CMK (cell line): ENCODE data around the gene PDE9A.

ENCODE experiments used
- DNase-seq: peaks from one replicate; pipeline ENCODE4 v3.0.0-alpha.2; 2010; ENCODE audit warnings: low read depth

PDE9A gene

DNA sequence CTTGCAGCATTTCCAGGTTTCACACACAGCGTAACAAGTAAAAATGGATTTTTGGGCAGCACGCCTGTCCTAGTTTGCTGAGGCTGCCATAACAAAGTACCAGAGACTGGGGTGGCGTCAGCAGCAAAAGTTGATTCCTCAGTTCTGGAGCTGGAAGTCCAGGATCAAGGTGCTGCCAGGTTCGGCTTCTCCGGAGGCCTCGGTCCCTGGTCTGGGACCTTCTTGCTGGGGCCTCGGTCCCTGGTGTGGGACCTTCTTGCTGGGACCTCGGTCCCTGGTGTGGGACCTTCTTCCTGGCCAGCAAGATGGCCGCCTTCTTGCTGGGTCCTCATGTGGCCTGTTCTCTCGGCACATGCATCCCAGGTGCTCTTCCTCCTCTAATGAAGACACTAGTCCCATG lies 104.0 kb downstream of the PDE9A start:
- no peak for DNase-seq

DNA sequence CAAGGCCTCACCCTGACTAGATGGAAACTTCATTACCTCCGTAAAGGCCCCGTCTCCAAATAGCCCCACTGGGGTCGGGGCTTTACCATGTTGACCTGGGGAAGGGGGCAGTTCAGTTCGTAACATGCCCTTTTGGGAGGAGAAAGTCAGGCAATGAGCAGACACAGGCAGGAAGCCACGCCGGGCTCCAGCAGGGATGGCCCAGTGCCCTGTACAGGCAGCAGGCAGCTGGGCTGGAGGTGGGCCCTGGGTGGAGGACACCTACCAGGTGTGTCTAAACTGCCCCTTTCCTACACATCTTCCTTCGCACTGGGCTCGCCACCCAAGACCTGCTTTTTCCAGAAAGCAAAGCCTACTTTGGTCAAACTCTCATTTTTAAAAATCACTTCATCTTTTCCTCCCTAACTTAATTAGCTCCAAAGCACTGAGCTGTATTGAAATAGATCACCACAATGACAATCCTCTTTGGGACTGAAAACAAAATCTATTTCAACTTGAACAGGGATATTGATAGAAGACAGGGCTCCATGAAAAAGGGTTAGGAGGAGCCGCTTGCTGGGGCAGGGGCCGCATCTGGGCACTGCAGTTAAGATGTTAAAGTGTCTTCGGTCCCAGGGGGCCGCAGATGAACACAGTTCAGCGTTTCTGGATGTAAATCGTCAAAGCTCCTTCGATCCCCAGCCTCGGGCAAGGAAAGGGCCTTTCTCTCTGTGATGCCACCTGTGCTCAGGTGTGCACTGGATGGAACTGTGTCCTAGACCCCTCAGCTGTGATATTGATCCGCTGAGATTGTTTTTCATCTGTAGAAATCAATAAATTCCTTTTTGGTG lies 104.6 kb downstream of the PDE9A start:
- no peak for DNase-seq

DNA sequence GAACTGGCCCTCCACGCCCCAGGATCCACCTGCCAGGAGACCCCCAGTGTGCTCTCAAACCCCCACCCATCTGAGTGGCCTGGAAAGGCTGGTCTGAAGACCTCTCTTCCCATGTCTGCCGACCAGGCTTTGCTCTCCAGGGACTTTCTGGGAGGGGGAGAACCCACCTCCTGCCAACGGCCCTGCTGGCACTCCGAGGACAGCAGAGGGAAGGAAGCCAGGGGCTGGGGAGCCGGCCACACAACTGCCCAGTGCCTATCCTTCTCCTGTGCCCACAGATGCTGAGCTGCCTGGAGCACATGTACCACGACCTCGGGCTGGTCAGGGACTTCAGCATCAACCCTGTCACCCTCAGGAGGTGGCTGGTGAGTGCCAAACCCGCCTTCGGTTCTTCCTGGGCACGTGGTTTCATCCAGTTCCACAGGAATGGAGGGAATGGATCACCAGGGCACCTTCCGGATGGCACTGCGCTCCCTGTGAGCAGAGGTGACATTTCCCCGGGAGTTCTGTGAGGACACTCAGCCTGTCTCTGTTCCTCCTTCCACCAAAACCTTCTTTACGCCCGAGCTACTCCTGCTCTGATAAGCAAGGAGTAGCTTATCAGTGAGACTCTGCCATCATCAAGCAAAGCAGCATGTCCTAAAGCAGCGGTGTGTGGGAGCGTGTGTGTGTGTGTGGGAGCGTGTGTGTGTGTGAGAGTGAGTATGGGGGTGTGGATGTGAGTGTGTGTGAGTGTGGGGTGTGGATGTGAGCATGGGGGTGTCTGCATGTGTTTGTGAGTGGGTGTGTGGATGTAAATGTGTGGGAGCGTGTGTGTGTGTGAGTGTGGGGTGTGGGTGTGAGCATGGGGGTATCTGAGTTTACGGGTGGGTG lies 105.5 kb downstream of the PDE9A start:
- DNase-seq = no peak

DNA sequence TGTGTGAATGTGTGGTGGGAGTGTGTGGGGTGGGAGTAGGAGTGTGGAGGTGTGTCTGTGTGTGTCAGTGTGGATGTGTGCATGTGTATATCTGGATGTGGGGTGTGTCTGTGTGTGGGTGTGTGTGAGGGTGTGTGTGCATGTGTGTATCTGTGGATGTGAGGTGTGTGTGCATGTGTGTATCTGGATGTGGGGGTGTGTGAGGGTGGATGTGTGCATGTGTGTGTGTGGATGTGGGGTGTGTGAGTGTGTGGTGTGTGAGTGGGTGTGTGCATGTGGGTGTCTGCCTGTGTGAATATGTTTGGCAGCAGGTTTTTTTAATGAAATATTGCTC lies 106.1 kb downstream of the PDE9A start:
- no peak for DNase-seq

DNA sequence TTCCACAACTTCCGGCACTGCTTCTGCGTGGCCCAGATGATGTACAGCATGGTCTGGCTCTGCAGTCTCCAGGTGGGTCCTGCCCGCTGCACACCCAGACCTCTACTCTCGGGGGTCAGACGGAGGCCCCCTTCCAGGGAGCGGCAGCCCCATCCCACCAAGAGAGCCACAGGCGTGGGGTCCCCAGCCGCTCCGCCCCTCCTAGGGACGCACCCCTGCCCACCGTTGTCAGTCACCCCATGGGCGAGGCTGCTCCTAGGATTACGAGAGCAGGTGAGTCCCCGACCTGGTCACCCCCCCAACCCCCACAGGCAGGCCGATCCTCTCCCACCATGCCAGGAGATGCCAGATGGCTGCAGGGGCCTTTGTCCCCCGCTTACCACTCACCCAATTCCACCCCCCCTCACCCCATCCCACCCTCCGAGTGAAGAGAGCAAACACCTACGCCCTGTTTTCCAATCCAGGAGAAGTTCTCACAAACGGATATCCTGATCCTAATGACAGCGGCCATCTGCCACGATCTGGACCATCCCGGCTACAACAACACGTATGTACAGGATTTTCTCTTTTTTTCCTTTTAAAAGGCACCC lies 107.0 kb downstream of the PDE9A start:
- DNase-seq = no peak

DNA sequence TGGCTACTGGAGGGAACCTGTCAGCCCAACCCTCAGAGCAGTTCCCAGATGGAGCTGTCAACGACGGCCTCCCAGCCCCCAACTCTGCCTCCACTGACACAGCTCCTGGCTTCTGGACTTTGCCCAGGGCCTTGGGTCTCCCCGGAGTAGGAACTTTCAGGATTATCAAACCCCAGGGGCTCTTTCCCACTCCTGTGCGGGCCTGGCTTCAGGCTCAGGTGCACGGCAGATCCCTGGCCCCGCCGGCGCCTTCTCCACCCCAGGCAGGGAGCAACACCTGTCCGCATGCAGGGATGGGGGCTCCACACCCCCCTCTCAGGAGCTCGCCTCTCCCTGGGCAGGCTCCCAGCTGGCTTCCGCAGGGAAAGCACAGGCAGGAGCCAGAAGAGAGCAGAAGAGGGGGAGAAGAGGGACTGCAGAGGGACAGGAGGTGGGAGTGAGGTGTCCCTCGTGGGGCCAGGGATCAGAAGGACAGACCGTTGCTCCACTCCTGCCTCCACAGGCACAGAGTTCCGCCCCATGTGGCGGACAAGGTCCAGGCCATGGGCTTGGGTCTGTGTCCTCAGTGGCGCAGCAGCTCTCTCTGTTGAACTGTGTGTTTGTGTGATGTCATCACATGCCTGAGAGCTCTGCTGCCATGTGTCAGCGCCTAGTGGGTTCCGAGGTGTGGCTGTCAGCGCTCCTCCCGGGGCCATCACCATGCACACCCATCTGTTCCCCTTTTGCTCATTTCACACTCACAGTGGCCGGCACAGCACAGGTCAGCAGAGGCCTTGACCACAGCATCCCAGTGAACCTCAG lies 107.7 kb downstream of the PDE9A start:
- no peak for DNase-seq

DNA sequence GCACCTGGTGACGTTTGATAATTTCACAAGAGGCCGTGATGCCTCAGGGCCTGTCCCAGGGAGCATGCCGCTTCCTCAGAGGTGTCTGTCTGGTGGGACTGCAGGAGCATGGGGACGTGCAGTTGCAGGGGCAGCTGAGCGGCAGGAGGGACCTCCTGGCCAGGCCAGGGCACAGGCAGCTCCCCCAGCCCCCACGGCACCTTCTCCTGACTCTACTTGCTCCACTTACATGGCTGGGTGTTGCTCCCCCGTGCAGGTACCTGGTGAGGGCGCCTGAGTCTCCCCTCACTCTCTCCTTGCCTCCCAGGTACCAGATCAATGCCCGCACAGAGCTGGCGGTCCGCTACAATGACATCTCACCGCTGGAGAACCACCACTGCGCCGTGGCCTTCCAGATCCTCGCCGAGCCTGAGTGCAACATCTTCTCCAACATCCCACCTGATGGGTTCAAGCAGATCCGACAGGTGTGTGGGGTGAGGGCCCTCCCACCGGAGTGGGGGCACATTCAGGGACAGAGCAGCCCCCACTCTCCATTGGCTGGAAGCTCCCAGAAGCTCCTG lies 108.4 kb downstream of the PDE9A start:
- DNase-seq = no peak

DNA sequence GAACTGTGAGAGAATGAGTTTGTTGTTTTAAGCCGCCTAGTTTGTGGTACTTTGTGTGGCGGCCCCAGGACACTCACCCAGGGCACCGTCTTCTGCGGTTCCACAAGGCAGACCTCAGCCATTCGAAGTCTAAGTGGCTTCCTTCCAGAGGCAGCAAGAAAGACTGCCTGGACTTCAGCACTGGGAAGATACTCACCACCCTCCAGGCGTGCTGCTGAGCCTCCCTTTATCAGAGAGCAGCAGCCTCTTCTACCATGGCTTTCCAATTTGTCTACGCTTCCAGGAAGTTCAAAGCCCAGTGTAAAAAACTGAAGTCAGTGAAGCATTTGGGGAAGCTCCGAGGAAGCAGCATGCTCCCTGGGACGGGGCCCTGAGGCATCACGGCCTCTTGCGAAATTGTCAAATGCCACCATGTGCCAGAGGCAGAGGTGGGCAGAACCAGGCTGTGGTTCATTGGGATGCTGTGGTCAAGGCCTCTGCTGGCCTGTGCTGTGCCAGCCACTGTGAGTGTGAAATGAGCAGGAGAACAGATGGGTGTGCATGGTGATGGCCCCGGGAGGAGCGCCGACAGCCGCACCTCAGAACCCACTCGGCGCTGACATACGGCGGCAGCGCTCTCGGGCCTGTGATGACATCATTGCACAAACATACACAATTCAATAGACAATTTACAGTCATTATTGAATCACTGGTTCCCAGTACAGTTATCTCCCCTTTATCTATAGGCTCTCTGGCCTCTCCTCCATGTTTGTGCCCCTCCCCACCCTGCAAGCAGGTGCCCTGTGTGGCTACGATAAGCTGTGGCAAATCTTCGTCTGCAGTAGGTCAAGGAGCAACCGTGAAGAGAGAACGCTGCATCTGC lies 110.4 kb downstream of the PDE9A start:
- no peak for DNase-seq

DNA sequence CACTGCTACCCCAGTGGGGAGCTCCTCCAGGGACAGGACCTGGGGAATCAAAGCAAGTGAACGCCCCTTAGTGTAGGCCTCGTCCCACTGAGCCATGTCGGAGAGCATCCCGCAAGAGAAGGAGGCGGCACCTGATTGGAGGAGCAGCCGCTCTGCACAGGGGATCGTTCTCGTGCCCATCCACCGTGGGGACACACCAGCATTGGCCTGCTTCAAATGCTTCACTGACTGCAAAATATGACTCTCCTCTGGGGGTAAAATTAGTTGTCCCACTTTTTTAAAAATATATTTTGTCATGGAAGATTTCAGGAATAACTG lies 111.0 kb downstream of the PDE9A start:
- DNase-seq = no peak

DNA sequence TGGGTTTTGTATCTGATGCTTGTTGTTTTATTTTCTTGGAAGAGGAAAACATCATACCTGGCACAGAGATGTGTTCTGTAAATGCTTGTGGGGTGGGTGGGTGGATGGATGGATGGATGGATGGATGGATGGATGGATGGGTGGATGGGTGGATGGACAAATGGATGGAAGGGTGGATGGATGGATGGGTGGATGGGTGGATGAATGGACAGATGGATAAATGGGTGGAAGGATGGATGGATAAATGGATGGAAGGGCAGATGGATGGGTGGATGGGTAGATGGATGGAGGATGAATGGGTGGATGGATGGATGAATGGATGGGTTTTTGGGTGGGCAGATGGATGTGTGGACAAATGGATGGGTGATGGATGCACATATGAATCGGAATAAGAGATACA lies 111.5 kb downstream of the PDE9A start:
- no peak for DNase-seq

DNA sequence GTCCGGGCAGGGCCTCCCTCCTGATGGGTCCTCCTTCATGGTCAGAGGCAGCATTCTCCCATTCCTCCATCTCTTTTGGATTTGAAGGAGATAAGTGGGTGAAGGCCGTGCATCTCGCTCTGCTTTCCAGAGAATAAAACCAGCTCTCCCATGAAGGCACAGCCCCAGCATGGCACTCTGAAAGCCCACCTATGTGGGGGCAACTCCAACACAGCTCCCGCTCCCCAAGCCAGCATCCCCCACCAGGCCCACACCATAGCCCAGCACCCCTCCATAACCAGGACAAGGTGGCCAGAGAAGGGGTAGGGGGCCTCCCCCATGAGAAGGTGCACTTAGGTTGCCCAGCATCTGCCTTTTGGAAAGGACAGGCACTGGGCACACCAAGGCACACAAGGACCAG lies 112.2 kb downstream of the PDE9A start:
- DNase-seq = no peak

DNA sequence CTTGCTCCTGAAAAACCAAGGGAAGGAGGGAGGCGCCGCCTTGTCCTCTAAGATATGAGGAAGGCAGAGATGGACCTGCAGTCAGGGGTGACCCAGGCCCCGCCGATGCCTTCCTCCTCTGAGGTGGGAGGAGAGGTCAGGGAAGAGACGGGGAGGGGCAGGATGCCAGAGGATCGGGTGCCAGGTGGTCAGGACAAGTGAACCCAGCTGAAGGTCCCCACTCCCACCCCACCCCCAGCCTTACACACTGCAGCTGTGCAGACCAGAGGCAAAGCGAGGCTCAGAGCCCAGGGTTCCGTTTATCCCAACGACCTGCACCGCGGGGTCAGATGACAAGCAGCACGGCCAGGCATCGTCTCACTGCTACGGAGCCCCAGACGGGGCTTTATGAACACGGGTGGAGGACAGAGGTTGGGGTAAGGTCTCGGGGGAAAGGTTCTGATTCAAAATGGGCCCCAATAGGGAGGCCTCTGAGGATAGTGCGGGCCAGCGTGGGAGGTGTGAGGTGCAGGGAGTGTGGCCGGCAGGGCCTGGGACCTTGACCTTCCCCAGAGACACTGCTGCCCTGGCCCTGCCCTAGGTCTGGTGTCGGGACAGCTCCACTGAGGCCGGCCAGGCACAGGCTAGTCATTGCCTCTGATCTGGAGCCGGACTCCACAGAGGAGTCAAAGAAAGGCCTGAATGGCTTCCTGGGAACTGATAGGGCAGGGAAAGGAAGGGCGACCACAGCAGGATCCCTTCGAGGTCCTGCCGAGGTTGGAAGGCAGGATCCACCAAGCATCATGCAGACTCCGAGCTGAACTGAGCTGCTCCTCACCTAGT lies 113.5 kb downstream of the PDE9A start:
- DNase-seq = no peak

DNA sequence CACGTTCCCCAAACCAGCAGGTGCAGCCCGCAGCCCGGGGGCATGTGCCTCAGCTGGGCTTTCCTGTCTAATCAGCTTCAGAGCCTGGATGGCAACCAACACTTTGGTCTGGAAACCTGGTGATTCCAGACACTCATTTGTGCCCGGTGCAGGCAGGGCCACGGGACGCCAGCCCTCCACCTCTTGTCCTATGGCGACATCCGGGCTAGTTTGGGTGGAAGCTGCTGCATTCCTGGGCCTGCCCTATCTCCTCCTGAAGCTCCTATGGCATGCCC lies 114.1 kb downstream of the PDE9A start:
- no peak for DNase-seq

DNA sequence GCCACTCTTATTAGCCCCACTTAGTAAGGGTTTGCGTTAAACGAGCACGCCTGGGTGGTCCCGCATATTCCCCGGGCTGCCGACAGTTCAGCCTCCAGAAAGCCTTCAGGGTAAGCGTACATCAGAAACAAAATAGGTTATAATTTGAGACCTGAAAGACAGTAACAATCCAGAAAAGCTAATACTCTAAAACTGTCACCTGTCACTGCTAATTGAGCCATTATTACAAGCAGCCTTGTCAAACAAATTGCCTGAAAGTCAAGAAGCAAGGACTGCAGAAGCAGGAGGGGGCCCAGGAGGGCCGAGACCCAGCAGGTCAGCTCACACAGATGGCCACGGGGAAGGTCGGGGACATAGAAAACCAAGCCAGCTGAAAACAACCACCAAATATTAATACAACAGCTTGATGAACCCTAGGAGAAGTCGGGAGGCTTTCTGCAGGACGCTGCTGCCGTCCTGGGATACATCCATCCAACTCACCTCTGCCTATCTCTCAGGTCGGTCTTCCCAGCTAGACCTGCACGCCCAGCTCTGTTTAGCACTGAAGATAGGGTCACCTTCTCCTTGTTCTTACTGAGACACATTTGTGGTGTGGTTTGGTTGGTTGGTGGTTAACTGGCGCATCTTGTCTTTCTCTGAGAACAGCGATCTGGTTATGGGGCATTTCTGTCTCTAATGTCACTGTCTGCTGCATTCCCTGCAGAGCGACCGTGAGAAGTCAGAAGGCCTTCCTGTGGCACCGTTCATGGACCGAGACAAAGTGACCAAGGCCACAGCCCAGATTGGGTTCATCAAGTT lies 115.1 kb downstream of the PDE9A start:
- DNase-seq = no peak

DNA sequence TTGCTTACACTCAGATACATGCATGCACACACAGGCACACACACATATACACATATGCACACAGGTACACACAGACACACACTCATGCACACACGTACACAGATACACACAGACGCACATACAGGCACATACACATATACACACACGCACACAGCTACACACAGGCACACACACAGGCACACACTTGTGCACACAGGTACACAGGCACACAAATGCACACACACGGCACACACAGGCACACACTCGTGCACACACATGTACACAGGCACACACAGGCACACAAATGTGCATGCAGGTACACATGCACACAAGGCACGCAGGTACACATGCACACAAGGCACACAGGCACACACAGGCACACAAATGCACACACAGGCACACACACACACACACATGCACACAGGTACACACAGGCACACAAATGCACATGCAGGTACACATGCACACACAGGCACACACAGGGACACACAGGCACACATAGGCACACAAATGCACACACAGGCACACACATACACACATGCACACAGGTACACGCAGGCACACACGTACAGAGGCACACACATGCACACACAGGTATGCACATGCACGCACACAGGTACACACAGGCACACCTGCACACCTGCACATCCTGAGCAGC lies 115.9 kb downstream of the PDE9A start:
- no peak for DNase-seq

DNA sequence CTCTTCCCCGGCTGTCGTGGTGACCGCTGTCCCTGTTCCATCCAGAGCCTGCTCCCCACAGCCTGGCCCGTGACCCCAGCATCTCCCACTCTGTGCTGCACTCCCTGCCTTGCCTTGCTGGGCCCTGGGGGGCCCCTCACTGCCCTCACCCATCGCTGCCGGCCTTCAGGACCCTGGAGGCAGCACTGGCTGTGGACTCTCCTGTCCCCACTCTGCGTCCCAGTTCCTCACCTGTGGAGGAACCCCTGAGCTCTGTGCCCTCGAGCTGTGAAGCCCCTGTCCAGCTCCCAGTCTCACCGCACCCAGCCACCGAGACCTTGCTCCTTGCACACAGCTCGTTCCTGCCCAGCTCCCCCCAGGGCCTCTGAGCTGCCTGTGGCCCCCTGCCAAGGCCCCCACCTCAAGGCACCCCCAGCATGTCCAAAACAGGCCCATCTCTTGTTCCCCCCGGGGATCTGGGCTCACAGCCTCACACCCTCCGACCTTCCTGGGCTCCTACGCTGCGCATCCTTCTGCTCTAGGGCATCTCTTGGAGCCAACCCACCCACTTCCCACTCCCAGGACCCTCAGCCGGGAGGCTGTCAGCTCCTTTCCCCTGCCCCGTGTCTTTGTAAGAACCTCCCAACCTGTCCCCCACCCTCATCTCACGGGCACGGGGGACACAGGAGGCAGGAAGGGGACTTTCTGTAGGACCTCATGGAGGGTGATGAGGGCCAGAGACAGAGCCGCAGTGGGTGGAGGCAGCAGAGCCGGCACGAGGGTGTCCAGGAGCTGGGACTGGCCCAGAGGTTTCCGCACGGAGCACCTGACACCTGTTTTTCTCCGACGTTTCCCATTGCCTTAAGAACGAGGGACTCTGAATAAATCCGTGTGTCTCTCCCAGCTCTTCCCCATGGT lies 116.6 kb downstream of the PDE9A start:
- no peak for DNase-seq

DNA sequence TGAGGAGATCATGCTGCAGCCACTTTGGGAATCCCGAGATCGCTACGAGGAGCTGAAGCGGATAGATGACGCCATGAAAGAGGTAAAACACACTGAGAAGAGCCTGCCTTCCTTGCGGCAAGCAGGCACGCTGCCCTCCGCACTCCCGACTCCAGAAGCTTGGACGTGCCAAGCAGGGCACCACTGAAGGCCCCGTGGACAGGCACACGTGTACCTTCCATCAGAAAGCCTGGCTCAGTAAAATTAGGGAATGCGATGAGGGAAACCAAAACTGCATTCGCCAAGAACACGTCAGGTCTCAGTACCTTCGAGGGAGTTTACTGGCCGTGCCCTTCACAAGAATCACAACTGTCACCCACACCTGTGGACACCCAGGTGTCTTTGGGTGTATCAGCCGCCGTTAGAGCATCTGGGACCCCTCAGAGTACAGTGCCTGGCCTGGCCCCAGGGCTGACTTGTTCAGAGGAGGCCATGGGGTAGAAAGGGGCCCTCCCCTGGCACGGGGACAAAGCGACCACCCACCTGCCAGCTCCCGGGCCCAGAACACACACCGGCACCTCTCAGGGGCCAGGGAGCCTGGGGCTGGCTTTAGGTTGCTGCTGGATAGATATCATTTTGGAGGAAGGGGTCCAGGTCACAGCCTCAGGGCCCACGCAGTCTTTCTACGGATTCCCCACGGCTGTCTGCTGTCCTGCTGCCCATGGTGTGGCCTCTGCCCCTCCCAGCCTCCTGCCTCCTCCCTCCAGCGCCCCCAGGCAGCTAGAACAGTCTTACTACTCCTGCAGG lies 117.5 kb downstream of the PDE9A start:
- no peak for DNase-seq

DNA sequence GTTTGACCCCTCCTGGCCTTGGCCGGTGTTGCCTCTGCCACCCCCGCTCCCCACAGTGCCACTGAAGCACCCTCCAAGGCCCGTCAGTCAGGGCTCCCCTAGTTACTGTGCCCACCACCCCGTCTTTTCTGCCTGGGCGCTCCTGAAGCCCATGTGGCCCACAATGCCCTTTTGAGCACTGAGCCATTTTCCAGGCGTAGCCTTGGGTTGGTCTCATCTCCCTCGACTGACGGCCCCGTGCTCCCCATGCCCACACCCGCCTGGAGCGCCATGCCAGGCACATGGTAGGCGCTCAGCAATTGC lies 118.0 kb downstream of the PDE9A start:
- DNase-seq = no peak
